Body of pancreas (tissue), 4 donors: ENCODE data around the gene AUTS2.

Experiments used
- CTCF ChIP-seq, 7 experiments: fragments of 450-650 bp in 4 of 7; fragments of 200-600 bp in 3 of 7; sonication (generic) in 3 of 7; IDR thresholded peaks; one replicate each; pipeline ENCODE4 v1.5.1; 2016 to 2019; ENCODE audit warnings: antibody characterized with exemption in 7 of 7
- POLR2A ChIP-seq, 3 donors: fragments of 450-650 bp; IDR thresholded peaks; one replicate each; pipeline ENCODE4 v1.6.1; 2016; ENCODE audit warnings: antibody characterized with exemption in 3 of 3, mild to moderate bottlenecking in 2 of 3

- TF ChIP-seq CTCF (IDR thresholded peaks at IDR 0.05) (no peak), POLR2A (IDR thresholded peaks at IDR 0.05) (no peak)
Measured at GRCh38 chr7:70307544-70308106, 709.4 kb downstream of the AUTS2 start.
